Keratinocyte (primary cell): ENCODE results near the gene MGP.

Experiments used
- CTCF ChIP-seq, 3 experiments: IDR thresholded peaks in 1 of 3; conservative IDR thresholded peaks in 1 of 3; optimal IDR thresholded peaks in 1 of 3; 2 replicates in 2 of 3; 3 replicates in 1 of 3; pipeline versions ENCODE3 to v1.5.1; 2011; ENCODE audit warnings: low read length in 3 of 3, mild to moderate bottlenecking in 3 of 3, moderate library complexity in 2 of 3, control low read depth in 1 of 3, inconsistent platforms in 1 of 3; ENCODE audit not compliant: insufficient read depth in 2 of 3; ENCODE audit errors: extremely low read depth in 1 of 3
- EZH2 ChIP-seq: IDR thresholded peaks from one replicate; pipeline ENCODE4 v1.6.1; 2012; ENCODE audit warnings: inconsistent platforms, mild to moderate bottlenecking, low read length, moderate library complexity

DNA sequence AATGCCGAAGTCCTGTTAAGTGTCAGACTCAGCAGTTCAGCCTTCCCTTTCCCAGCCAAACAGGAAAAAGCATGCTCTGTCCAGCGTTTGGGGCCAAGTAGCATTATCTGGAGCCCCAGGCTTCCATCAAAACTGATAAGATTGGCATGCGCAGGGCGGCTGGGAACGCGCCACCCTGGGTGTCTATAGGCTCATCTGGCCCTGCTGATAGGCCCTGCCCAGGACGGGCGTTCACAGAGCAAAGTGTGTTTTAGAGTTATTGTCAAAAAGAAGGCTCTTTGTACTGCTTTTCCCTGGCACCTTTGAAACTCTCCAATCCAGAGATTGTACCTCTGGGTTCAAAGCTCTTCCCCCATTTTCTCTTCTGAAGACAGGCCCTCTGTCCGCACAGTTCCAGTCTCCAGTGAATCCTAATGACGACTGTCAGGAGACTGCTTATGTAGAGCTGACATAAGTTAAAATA lies 42.2 kb downstream of the MGP start, which contains the start of gene ART4:
- TF ChIP-seq CTCF (optimal IDR thresholded peaks at IDR 0.05 in 1 of 3, IDR thresholded peaks at IDR 0.05 in 1 of 3, conservative IDR thresholded peaks at IDR 0.05 in 1 of 3; ENCODE audit: extremely low read depth in 1 of 3, insufficient read depth in 2 of 3, low read length in 3 of 3) (no peak), EZH2 (no peak)
